C4-2B (cell line): ENCODE data around the gene TMIGD1.

Experiments
- ZFX ChIP-seq: fragments of 450-650 bp; IDR thresholded peaks from 2 replicates; pipeline ENCODE4 v1.6.1; 2017
- TF ChIP-seq, protein P1 (sequence below): fragments of 450-650 bp; conservative IDR thresholded peaks from 2 replicates; pipeline ENCODE4 v1.5.1; 2017; ENCODE audit warnings: mild to moderate bottlenecking

DNA sequence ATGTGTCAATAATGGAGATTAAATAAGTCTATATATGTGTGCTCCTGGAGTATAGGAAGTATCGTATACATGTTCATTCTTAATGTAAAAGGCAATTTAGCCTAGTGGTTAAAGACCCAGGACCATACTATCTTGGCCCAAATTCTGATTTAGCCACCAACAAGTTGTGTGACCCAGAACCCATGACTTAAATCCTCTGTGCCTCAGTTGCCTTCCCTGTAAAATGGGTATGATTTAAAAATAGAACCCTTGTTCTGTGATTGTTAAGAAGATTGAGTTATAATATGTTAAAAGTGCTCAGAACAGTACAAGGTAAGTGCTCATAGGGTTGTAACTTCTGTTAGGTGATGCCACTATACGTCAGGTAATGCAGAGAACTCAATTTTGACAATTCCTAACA lies 23.3 kb downstream of the TMIGD1 start:
- TF ChIP-seq, protein P1, sequence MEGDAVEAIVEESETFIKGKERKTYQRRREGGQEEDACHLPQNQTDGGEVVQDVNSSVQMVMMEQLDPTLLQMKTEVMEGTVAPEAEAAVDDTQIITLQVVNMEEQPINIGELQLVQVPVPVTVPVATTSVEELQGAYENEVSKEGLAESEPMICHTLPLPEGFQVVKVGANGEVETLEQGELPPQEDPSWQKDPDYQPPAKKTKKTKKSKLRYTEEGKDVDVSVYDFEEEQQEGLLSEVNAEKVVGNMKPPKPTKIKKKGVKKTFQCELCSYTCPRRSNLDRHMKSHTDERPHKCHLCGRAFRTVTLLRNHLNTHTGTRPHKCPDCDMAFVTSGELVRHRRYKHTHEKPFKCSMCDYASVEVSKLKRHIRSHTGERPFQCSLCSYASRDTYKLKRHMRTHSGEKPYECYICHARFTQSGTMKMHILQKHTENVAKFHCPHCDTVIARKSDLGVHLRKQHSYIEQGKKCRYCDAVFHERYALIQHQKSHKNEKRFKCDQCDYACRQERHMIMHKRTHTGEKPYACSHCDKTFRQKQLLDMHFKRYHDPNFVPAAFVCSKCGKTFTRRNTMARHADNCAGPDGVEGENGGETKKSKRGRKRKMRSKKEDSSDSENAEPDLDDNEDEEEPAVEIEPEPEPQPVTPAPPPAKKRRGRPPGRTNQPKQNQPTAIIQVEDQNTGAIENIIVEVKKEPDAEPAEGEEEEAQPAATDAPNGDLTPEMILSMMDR, result no peak
- TF ChIP-seq ZFX, result no peak
